ENCODE measurements around the gene LIM2.

GRCh38 chr19:51338563-51339312 lies 49.0 kb downstream of the LIM2 start:
- TF ChIP-seq TCF4 (CRISPR knock-in tag; IDR thresholded peaks at IDR 0.05; ENCODE audit: borderline replicate concordance) (no peak), TOX (CRISPR knock-in tag; IDR thresholded peaks at IDR 0.05; ENCODE audit: borderline replicate concordance) (no peak), OSR1 (CRISPR knock-in tag; IDR thresholded peaks at IDR 0.05) (no peak), BACH2 (CRISPR knock-in tag; IDR thresholded peaks at IDR 0.05; ENCODE audit: borderline replicate concordance) (no peak)

All from SK-N-SH treated with all-trans-retinoic acid at 6 μM for 48 hours (cell line).